ENCODE measurements around the gene DOK1.

The DOK1 gene

DNA sequence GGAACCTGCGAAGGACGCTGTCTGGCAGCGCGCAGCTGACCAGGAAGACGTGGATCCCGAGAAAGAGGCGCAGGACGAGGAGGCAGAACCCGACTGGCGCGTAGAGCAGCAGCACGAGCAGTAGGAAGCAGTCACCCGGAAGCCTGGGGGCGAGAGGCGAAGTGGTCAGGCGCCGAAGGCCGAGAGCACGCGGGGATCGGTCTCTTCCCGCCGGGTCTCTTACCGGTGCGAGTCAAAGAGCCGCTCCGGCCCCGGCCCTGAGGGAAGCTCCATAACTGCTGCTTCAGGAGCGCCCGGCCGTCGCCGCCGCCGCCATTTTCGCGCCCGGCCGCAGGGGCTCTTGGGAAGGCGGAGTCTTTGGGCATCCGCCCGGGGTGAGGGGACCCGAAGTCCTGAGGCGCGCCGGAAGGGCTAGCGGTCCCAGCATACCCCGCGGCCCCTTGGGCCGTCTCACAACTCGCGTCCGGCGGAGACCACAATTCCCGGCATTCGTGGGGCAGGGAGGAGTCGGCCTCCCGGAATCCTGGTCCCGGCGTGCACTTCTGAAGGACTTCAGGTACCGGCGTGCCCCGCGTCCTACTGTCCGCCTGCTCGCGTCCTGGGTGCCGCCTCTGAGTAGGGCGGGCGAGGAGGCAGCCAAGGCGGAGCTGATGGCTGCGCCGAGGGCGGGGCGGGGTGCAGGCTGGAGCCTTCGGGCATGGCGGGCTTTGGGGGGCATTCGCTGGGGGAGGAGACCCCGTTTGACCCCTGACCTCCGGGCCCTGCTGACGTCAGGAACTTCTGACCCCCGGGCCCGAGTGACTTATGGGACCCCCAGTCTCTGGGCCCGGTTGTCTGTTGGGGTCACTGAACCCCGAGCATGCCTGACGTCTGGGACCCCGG lies 24.9 kb upstream of the DOK1 start, which contains the start of the genes AUP1 and HTRA2:
Gene AUP1 (minus strand): TSS at position 350 of the 882 bp plus-strand sequence. CDS start 77 bp downstream, at position 273.
Gene HTRA2 (plus strand): TSS at position 577 of the 882 bp plus-strand sequence. CDS start 74 bp downstream, at position 651.
- Histone ChIP-seq H3K27me3 (replicated peaks; ENCODE audit: control insufficient read depth, insufficient read depth, low read length) (no peaks in the 10 kb centered on the region), H3K4me3 (replicated peaks; ENCODE audit: low read depth, low read length) (peak within 1 kb of the TSS; percentile 97), H3K36me3 (ENCODE audit: control insufficient read depth, insufficient read depth, low read length) (peaks cover 32% of the 10 kb centered on the region)
- TF ChIP-seq, protein P1, sequence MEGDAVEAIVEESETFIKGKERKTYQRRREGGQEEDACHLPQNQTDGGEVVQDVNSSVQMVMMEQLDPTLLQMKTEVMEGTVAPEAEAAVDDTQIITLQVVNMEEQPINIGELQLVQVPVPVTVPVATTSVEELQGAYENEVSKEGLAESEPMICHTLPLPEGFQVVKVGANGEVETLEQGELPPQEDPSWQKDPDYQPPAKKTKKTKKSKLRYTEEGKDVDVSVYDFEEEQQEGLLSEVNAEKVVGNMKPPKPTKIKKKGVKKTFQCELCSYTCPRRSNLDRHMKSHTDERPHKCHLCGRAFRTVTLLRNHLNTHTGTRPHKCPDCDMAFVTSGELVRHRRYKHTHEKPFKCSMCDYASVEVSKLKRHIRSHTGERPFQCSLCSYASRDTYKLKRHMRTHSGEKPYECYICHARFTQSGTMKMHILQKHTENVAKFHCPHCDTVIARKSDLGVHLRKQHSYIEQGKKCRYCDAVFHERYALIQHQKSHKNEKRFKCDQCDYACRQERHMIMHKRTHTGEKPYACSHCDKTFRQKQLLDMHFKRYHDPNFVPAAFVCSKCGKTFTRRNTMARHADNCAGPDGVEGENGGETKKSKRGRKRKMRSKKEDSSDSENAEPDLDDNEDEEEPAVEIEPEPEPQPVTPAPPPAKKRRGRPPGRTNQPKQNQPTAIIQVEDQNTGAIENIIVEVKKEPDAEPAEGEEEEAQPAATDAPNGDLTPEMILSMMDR (IDR thresholded peaks at IDR 0.05; ENCODE audit: insufficient read depth, low read length, poor library complexity, severe bottlenecking) = no peak
- DNase-seq (ENCODE audit: extremely low read depth, insufficient read length) = peak; percentile 99

DNA sequence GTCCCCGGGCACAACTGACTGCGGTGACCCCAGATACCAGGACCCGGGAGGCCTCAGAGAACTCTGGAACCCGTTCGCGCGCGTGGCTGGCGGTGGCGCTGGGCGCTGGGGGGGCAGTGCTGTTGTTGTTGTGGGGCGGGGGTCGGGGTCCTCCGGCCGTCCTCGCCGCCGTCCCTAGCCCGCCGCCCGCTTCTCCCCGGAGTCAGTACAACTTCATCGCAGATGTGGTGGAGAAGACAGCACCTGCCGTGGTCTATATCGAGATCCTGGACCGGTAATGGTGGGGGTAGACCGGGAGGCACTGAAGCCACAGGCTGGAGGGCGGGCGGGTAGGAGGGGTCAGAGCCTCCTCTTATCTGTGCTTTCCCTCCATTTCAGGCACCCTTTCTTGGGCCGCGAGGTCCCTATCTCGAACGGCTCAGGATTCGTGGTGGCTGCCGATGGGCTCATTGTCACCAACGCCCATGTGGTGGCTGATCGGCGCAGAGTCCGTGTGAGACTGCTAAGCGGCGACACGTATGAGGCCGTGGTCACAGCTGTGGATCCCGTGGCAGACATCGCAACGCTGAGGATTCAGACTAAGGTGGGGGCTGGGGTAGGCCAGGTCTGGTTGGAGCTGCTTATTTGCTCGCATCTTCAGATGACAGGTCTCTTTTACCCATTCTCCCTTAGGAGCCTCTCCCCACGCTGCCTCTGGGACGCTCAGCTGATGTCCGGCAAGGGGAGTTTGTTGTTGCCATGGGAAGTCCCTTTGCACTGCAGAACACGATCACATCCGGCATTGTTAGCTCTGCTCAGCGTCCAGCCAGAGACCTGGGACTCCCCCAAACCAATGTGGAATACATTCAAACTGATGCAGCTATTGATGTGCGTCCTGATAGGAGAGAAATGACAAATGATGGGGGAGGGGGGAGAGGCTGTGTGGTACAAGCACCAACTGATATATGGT lies 24.0 kb upstream of the DOK1 start:
- DNase-seq (ENCODE audit: extremely low read depth, insufficient read length) = peak; percentile 77
- TF ChIP-seq, protein P1 (IDR thresholded peaks at IDR 0.05; ENCODE audit: insufficient read depth, low read length, poor library complexity, severe bottlenecking) = no peak
- H3K36me3 ChIP-seq (ENCODE audit: control insufficient read depth, insufficient read depth, low read length) = peaks cover 34% of the 10 kb centered on the region

DNA sequence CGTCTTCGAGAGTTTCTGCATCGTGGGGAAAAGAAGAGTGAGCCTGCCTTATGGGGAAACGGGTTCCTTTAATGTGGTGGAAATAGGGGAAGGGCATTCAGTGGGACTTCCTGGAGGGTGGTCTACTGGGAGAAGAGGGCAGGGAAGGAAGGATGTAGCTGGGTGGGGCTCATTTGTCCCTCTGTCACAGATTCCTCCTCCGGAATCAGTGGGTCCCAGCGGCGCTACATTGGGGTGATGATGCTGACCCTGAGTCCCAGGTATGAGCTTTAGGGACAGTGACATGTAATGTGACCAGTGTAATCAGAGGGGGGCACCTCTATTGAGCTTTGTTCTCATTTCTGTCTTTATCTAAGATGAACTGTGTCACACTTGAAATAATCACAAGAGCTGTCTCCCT lies 22.9 kb upstream of the DOK1 start:
- Histone ChIP-seq H3K4me3 (replicated peaks; ENCODE audit: low read depth, low read length) (peak overlapping the region; percentile 97), H3K27me3 (replicated peaks; ENCODE audit: control insufficient read depth, insufficient read depth, low read length) (no peaks in the 10 kb centered on the region), H3K36me3 (ENCODE audit: control insufficient read depth, insufficient read depth, low read length) (peaks cover 35% of the 10 kb centered on the region)
- no peak for DNase-seq (ENCODE audit: extremely low read depth, insufficient read length)
- TF ChIP-seq, protein P1 (IDR thresholded peaks at IDR 0.05; ENCODE audit: insufficient read depth, low read length, poor library complexity, severe bottlenecking) = no peak

More for the DNA sequence above, 24.0 kb upstream of the DOK1 start:
- no peaks in the 10 kb centered on the region for H3K27me3 ChIP-seq (replicated peaks; ENCODE audit: control insufficient read depth, insufficient read depth, low read length)
- peak overlapping the region; percentile 97 for H3K4me3 ChIP-seq (replicated peaks; ENCODE audit: low read depth, low read length)

DNA sequence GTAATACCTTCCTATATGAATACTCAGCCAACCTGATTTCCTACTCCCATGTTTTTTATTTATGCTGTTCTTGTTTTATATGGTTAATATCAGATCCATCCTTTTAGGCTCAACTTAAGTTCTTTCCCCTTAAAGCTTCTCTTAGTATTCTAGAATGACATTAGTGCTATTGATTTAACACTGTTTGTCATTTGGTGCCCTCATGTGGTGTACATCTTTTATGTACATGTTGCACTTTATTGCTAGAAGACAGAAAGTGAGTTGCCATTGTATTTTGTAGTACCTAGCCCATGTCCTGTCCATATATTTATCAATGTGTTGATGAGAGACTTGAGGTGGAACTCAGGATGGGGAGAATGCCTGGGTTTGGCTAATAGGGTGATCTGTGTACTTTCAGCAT lies 22.3 kb upstream of the DOK1 start:
- H3K4me3 ChIP-seq (replicated peaks; ENCODE audit: low read depth, low read length) = no peak overlapping the region
- H3K36me3 ChIP-seq (ENCODE audit: control insufficient read depth, insufficient read depth, low read length) = peaks cover 30% of the 10 kb centered on the region
- no peak for DNase-seq (ENCODE audit: extremely low read depth, insufficient read length)
- no peaks in the 10 kb centered on the region for H3K27me3 ChIP-seq (replicated peaks; ENCODE audit: control insufficient read depth, insufficient read depth, low read length)
- TF ChIP-seq, protein P1 (IDR thresholded peaks at IDR 0.05; ENCODE audit: insufficient read depth, low read length, poor library complexity, severe bottlenecking) = peak; percentile 27

DNA sequence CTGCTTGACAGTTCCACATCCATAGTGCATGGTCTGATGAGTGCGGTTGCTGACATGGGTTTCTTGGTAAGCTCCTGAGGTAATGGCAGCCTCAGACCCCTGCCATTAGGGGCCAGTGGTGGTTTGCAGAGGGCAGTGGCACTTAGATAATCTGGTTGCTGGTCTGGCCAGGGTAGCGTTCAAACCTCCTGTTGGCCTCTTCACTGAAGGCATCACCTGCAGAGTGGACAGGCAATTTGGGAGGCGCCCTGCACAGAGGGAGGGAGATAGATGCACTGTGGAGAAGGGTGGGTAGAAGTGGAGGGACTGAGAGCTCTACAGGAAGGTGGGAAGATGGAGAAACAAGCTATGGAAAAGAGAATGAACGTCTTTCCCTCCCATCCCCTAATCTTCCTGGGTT lies 21.1 kb upstream of the DOK1 start:
- Histone ChIP-seq H3K4me3 (replicated peaks; ENCODE audit: low read depth, low read length) (no peak overlapping the region), H3K27me3 (replicated peaks; ENCODE audit: control insufficient read depth, insufficient read depth, low read length) (no peaks in the 10 kb centered on the region), H3K36me3 (ENCODE audit: control insufficient read depth, insufficient read depth, low read length) (peaks cover 25% of the 10 kb centered on the region)
- DNase-seq (ENCODE audit: extremely low read depth, insufficient read length) = no peak
- TF ChIP-seq, protein P1 (IDR thresholded peaks at IDR 0.05; ENCODE audit: insufficient read depth, low read length, poor library complexity, severe bottlenecking) = no peak
